ENCODE data around the gene LDLRAD4.

The LDLRAD4 gene

GRCh38 chr18:13374468-13375301, 156.1 kb downstream of the LDLRAD4 start:
- no peak for DNase-seq

- peak; percentile 75 for DNase-seq
These were observed 157.0 kb downstream of the LDLRAD4 start for GRCh38 chr18:13375302-13376255.

- no peak for DNase-seq
These were observed 157.8 kb downstream of the LDLRAD4 start for GRCh38 chr18:13376298-13376840.

GRCh38 chr18:13376841-13377351, 158.3 kb downstream of the LDLRAD4 start:
- no peak for DNase-seq

- DNase-seq, result no peak
These were observed 158.9 kb downstream of the LDLRAD4 start for GRCh38 chr18:13377496-13377895.

GRCh38 chr18:13378150-13378549, 159.6 kb downstream of the LDLRAD4 start:
- no peak for DNase-seq

GRCh38 chr18:13379062-13379865, 160.7 kb downstream of the LDLRAD4 start:
- DNase-seq, result peak; percentile 37

GRCh38 chr18:13379930-13380690, 161.6 kb downstream of the LDLRAD4 start:
- DNase-seq, result no peak

GRCh38 chr18:13380691-13381070, 162.1 kb downstream of the LDLRAD4 start:
- DNase-seq, result no peak

GRCh38 chr18:13381331-13381730, 162.8 kb downstream of the LDLRAD4 start:
- no peak for DNase-seq

- peak; percentile 87 for DNase-seq
These were observed 163.4 kb downstream of the LDLRAD4 start for GRCh38 chr18:13381944-13382365.

- peak; percentile 82 for DNase-seq
These were observed 163.9 kb downstream of the LDLRAD4 start for GRCh38 chr18:13382366-13382953.

- no peak for DNase-seq
These were observed 164.6 kb downstream of the LDLRAD4 start for GRCh38 chr18:13382954-13383827.

GRCh38 chr18:13386891-13387801, 168.6 kb downstream of the LDLRAD4 start:
- no peak for DNase-seq

- no peak for DNase-seq
These were observed 169.4 kb downstream of the LDLRAD4 start for GRCh38 chr18:13387855-13388548.

- DNase-seq, result no peak
These were observed 170.3 kb downstream of the LDLRAD4 start for GRCh38 chr18:13388586-13389490.

GRCh38 chr18:13389491-13390131, 171.1 kb downstream of the LDLRAD4 start:
- no peak for DNase-seq

Data from left hindlimb (tissue), 1 donor.